Neural cell (in vitro differentiated cells): ENCODE data around the gene COL18A1. TPM values are rescaled to one million over a fixed set of nuclear protein-coding genes. Genes with fewer than 3 reads are reported as not detected.

Source experiments
- H2AFZ ChIP-seq: fragments of 200-600, 300-800 bp; sonication (generic), shearing (Covaris generic); 2 replicates; pipeline ENCODE4 v1.6.0; 2014; ENCODE audit warnings: low read depth, mild to moderate bottlenecking, antibody characterized with exemption, low read length, moderate library complexity
- H3F3A ChIP-seq: fragments of 200-600 bp; shearing (Covaris generic); 2 replicates; pipeline ENCODE4 v1.6.1; 2016; ENCODE audit warnings: mild to moderate bottlenecking, moderate library complexity, mixed read lengths, antibody characterized with exemption, low read length; ENCODE audit not compliant: insufficient read depth, poor library complexity, severe bottlenecking
- H3K27ac ChIP-seq: fragments of 200-600, 300-800 bp; sonication (generic), shearing (Covaris generic); 2 replicates; pipeline ENCODE4 v1.5.1; 2014; ENCODE audit warnings: mild to moderate bottlenecking, low read length, moderate library complexity
- H3K27me3 ChIP-seq: fragments of 300-800, 200-600 bp; sonication (generic), shearing (Covaris generic); 2 replicates; pipeline ENCODE4 v1.6.0; 2014; ENCODE audit warnings: mild to moderate bottlenecking, low read depth, low read length, moderate library complexity; ENCODE audit not compliant: insufficient read depth
- H3K36me3 ChIP-seq: fragments of 300-800, 200-600 bp; sonication (generic), shearing (Covaris generic); 2 replicates; pipeline ENCODE4 v1.5.1; 2014; ENCODE audit warnings: mild to moderate bottlenecking, antibody characterized with exemption, low read length, moderate library complexity; ENCODE audit not compliant: insufficient read depth
- H3K4me2 ChIP-seq: fragments of 300-800, 200-600 bp; sonication (generic), shearing (Covaris generic); 2 replicates; pipeline ENCODE4 v1.6.0; 2014; ENCODE audit warnings: mild to moderate bottlenecking, low read length
- H3K4me3 ChIP-seq: fragments of 300-800, 200-600 bp; sonication (generic), shearing (Covaris generic); 2 replicates; pipeline ENCODE4 v1.5.1; 2014; ENCODE audit warnings: mild to moderate bottlenecking, low read length, moderate library complexity
- H3K79me2 ChIP-seq: fragments of 200-600 bp; shearing (Covaris generic); replicated peaks from 2 replicates; pipeline ENCODE4 v1.6.0; 2014; ENCODE audit warnings: mild to moderate bottlenecking, low read length, moderate library complexity; ENCODE audit not compliant: insufficient read depth
- H3K9ac ChIP-seq: fragments of 300-800, 200-600 bp; sonication (generic), shearing (Covaris generic); 2 replicates; pipeline ENCODE4 v1.6.1; 2016; ENCODE audit warnings: mild to moderate bottlenecking, low read length, mixed read lengths
- H3K9me2 ChIP-seq: fragments of 200-600 bp; shearing (Covaris generic); 2 replicates; pipeline ENCODE4 v1.6.1; 2016; ENCODE audit warnings: mild to moderate bottlenecking, low read length, mixed read lengths; ENCODE audit not compliant: insufficient read depth
- H3K9me3 ChIP-seq: fragments of 200-600, 300-800 bp; sonication (generic), shearing (Covaris generic); 2 replicates; pipeline ENCODE4 v1.6.1; 2016; ENCODE audit warnings: mild to moderate bottlenecking, mixed run types, low read length, moderate library complexity, mixed read lengths
- H4K20me1 ChIP-seq: fragments of 200-600 bp; shearing (Covaris generic); 2 replicates; pipeline ENCODE4 v1.6.1; 2016; ENCODE audit warnings: mild to moderate bottlenecking, mixed run types; ENCODE audit not compliant: insufficient read depth
- CTCF ChIP-seq: fragments of 450-650 bp; IDR thresholded peaks from 2 replicates; pipeline ENCODE4 v1.5.1; 2014; ENCODE audit warnings: antibody characterized with exemption, mild to moderate bottlenecking, moderate library complexity; ENCODE audit not compliant: poor library complexity, severe bottlenecking
- EP300 ChIP-seq: fragments of 450-650 bp; conservative IDR thresholded peaks from 2 replicates; pipeline ENCODE4 v1.6.1; 2014; ENCODE audit warnings: antibody characterized with exemption, mild to moderate bottlenecking, moderate library complexity; ENCODE audit not compliant: poor library complexity, severe bottlenecking
- EZH2 ChIP-seq: fragments of 200-600, 300-800 bp; shearing (Covaris generic), sonication (generic); IDR thresholded peaks from 2 replicates; pipeline ENCODE4 v1.6.1; 2014; ENCODE audit warnings: antibody characterized with exemption, low read length, borderline replicate concordance, mild to moderate bottlenecking; ENCODE audit not compliant: insufficient read depth, poor library complexity, severe bottlenecking
- MXI1 ChIP-seq: fragments of 450-650 bp; conservative IDR thresholded peaks from 2 replicates; pipeline ENCODE4 v1.6.1; 2014; ENCODE audit warnings: antibody characterized with exemption, mild to moderate bottlenecking; ENCODE audit not compliant: poor library complexity, severe bottlenecking
- POLR2AphosphoS5 ChIP-seq: IDR thresholded peaks from 2 replicates; pipeline ENCODE4 v1.6.1; 2012
- RAD21 ChIP-seq: fragments of 450-650 bp; conservative IDR thresholded peaks from 2 replicates; pipeline ENCODE4 v1.6.1; 2014; ENCODE audit warnings: antibody characterized with exemption, mild to moderate bottlenecking, moderate library complexity
- REST ChIP-seq: IDR thresholded peaks from 2 replicates; pipeline ENCODE4 v1.6.1; 2012; ENCODE audit warnings: borderline replicate concordance
- SMC3 ChIP-seq: fragments of 450-650 bp; conservative IDR thresholded peaks from 2 replicates; pipeline ENCODE4 v1.6.1; 2014; ENCODE audit warnings: antibody characterized with exemption, mild to moderate bottlenecking, moderate library complexity; ENCODE audit not compliant: poor library complexity
- TAF1 ChIP-seq: IDR thresholded peaks from 2 replicates; pipeline ENCODE4 v1.6.1; 2012; ENCODE audit warnings: low read depth
- polyA plus RNA-seq: library from polyadenylated mRNA; depleted of rRNA; stranded (reverse); fragments of >200 nt; gene quantifications from 2 replicates; pipeline ENCODE4 v1.2.3, GENCODE V29; 2014

The COL18A1 gene
- polyA plus RNA-seq, 1 donor from 2014 or later: 2.5 TPM

GRCh38 chr21:45487161-45487806 is 82.3 kb downstream of the COL18A1 start:
- H2AFZ ChIP-seq: no peak overlapping the region
- H3K4me2 ChIP-seq: no peak overlapping the region
- no peak overlapping the region for H3K27ac ChIP-seq
- no peak overlapping the region for H3K9ac ChIP-seq
- H3K27me3 ChIP-seq: no peaks in the 10 kb centered on the region
- no peaks in the 10 kb centered on the region for H3F3A ChIP-seq
- no peaks in the 10 kb centered on the region for H4K20me1 ChIP-seq
- H3K4me3 ChIP-seq: no peak overlapping the region
- H3K9me3 ChIP-seq: no peaks in the 10 kb centered on the region
- H3K9me2 ChIP-seq: no peaks in the 10 kb centered on the region
- no peaks in the 10 kb centered on the region for H3K36me3 ChIP-seq
- TF ChIP-seq REST (no peak), EZH2 (no peak), TAF1 (no peak), POLR2AphosphoS5 (no peak), CTCF (no peak), RAD21 (no peak), EP300 (no peak), SMC3 (no peak), MXI1 (no peak)
- H3K79me2 ChIP-seq: no peaks in the 10 kb centered on the region

- H4K20me1 ChIP-seq: no peaks in the 10 kb centered on the region
- H3K79me2 ChIP-seq: no peaks in the 10 kb centered on the region
- no peak overlapping the region for H3K9ac ChIP-seq
- H3F3A ChIP-seq: no peaks in the 10 kb centered on the region
- no peaks in the 10 kb centered on the region for H3K27me3 ChIP-seq
- TF ChIP-seq EZH2 (no peak), SMC3 (no peak), REST (no peak), MXI1 (no peak), CTCF (no peak), POLR2AphosphoS5 (peak; percentile 34)
- H3K9me3 ChIP-seq: no peaks in the 10 kb centered on the region
- no peak overlapping the region for H3K4me2 ChIP-seq
- no peak overlapping the region for H3K4me3 ChIP-seq
- no peak overlapping the region for H3K27ac ChIP-seq
- H2AFZ ChIP-seq: no peak overlapping the region
- H3K36me3 ChIP-seq: no peaks in the 10 kb centered on the region
- H3K9me2 ChIP-seq: no peaks in the 10 kb centered on the region
These were observed 83.1 kb downstream of the COL18A1 start for GRCh38 chr21:45487891-45488600.
